Measurements from ENCODE around the gene NWD2.

The NWD2 gene

GRCh38 chr4:37244583-37245390 lies at the start of gene NWD2:
TSS of gene NWD2 (plus strand) at chr4:37244743. CDS start at chr4:37245068, 325 bp downstream.
- TF ChIP-seq GATA2 (IDR thresholded peaks at IDR 0.05; ENCODE audit: low read depth, low read length) = no peak
- TF ChIP-seq GATA3 (IDR thresholded peaks at IDR 0.05; ENCODE audit: low read depth, low read length) = no peak

GRCh38 chr4:37197899-37198298 lies 46.6 kb upstream of the NWD2 start:
- TF ChIP-seq GATA3 (IDR thresholded peaks at IDR 0.05; ENCODE audit: low read depth, low read length) (no peak), GATA2 (IDR thresholded peaks at IDR 0.05; ENCODE audit: low read depth, low read length) (no peak)

GRCh38 chr4:37216209-37216608 lies 28.3 kb upstream of the NWD2 start:
- no peak for TF ChIP-seq GATA2 (IDR thresholded peaks at IDR 0.05; ENCODE audit: low read depth, low read length)
- no peak for TF ChIP-seq GATA3 (IDR thresholded peaks at IDR 0.05; ENCODE audit: low read depth, low read length)

GRCh38 chr4:37219242-37219641 lies 25.3 kb upstream of the NWD2 start:
- TF ChIP-seq GATA2 (IDR thresholded peaks at IDR 0.05; ENCODE audit: low read depth, low read length) (no peak), GATA3 (IDR thresholded peaks at IDR 0.05; ENCODE audit: low read depth, low read length) (no peak)

- no peak for TF ChIP-seq GATA2 (IDR thresholded peaks at IDR 0.05; ENCODE audit: low read depth, low read length)
- TF ChIP-seq GATA3 (IDR thresholded peaks at IDR 0.05; ENCODE audit: low read depth, low read length) = no peak
Measured at GRCh38 chr4:37219990-37220389, 24.6 kb upstream of the NWD2 start.

GRCh38 chr4:37220685-37221084 lies 23.9 kb upstream of the NWD2 start:
- no peak for TF ChIP-seq GATA2 (IDR thresholded peaks at IDR 0.05; ENCODE audit: low read depth, low read length)
- no peak for TF ChIP-seq GATA3 (IDR thresholded peaks at IDR 0.05; ENCODE audit: low read depth, low read length)

- TF ChIP-seq GATA3 (IDR thresholded peaks at IDR 0.05; ENCODE audit: low read depth, low read length) = no peak
- TF ChIP-seq GATA2 (IDR thresholded peaks at IDR 0.05; ENCODE audit: low read depth, low read length) = no peak
Measured at GRCh38 chr4:37223732-37224131, 20.8 kb upstream of the NWD2 start.

- TF ChIP-seq GATA3 (IDR thresholded peaks at IDR 0.05; ENCODE audit: low read depth, low read length) = no peak
- no peak for TF ChIP-seq GATA2 (IDR thresholded peaks at IDR 0.05; ENCODE audit: low read depth, low read length)
Measured at GRCh38 chr4:37224854-37225253, 19.7 kb upstream of the NWD2 start.

- TF ChIP-seq GATA3 (IDR thresholded peaks at IDR 0.05; ENCODE audit: low read depth, low read length) = no peak
- no peak for TF ChIP-seq GATA2 (IDR thresholded peaks at IDR 0.05; ENCODE audit: low read depth, low read length)
Measured at GRCh38 chr4:37225778-37226177, 18.8 kb upstream of the NWD2 start.

- TF ChIP-seq GATA2 (IDR thresholded peaks at IDR 0.05; ENCODE audit: low read depth, low read length) (no peak), GATA3 (IDR thresholded peaks at IDR 0.05; ENCODE audit: low read depth, low read length) (no peak)
Measured at GRCh38 chr4:37232315-37232714, 12.2 kb upstream of the NWD2 start.

GRCh38 chr4:37236165-37236564 lies 8.4 kb upstream of the NWD2 start:
- TF ChIP-seq GATA3 (IDR thresholded peaks at IDR 0.05; ENCODE audit: low read depth, low read length) (no peak), GATA2 (IDR thresholded peaks at IDR 0.05; ENCODE audit: low read depth, low read length) (no peak)

- TF ChIP-seq GATA3 (IDR thresholded peaks at IDR 0.05; ENCODE audit: low read depth, low read length) (no peak), GATA2 (IDR thresholded peaks at IDR 0.05; ENCODE audit: low read depth, low read length) (no peak)
Measured at GRCh38 chr4:37241647-37242046, 2.9 kb upstream of the NWD2 start.

- no peak for TF ChIP-seq GATA3 (IDR thresholded peaks at IDR 0.05; ENCODE audit: low read depth, low read length)
- TF ChIP-seq GATA2 (IDR thresholded peaks at IDR 0.05; ENCODE audit: low read depth, low read length) = no peak
Measured at GRCh38 chr4:37243051-37243450, 1.5 kb upstream of the NWD2 start.

GRCh38 chr4:37243722-37244582 lies 591 bp upstream of the NWD2 start:
- TF ChIP-seq GATA3 (IDR thresholded peaks at IDR 0.05; ENCODE audit: low read depth, low read length) = no peak
- no peak for TF ChIP-seq GATA2 (IDR thresholded peaks at IDR 0.05; ENCODE audit: low read depth, low read length)

Measured in SH-SY5Y (cell line).